ENCODE results near the gene ADAMTS9. TPM values are rescaled to one million over a fixed set of nuclear protein-coding genes. Genes with fewer than 3 reads are reported as not detected.

ADAMTS9 gene
- total RNA-seq, 2 donors from 2014 or later, result 104 to 420 TPM

- no peak for ATAC-seq (ENCODE audit: insufficient number of reproducible peaks, low FRiP score, low read depth)
- H3K27ac ChIP-seq, result no peak overlapping the region
- H3K4me3 ChIP-seq, result no peak overlapping the region
- no peaks in the 10 kb centered on the region for H3K9me3 ChIP-seq
- H3K27me3 ChIP-seq (replicated peaks; ENCODE audit: insufficient read depth), result no peaks in the 10 kb centered on the region
- H3K4me1 ChIP-seq (ENCODE audit: control insufficient read depth in 1 of 2, low read depth in 2 of 2), result no peaks in the 10 kb centered on the region
- DNase-seq (ENCODE audit: low spot score), result no peak
- no peaks in the 10 kb centered on the region for H3K36me3 ChIP-seq
- no peak for TF ChIP-seq CTCF (IDR thresholded peaks at IDR 0.05)
These were observed 181.5 kb downstream of the ADAMTS9 start for GRCh38 chr3:64506255-64506654.

- Histone ChIP-seq H3K4me3 (no peak overlapping the region), H3K36me3 (no peaks in the 10 kb centered on the region), H3K27me3 (replicated peaks; ENCODE audit: insufficient read depth) (no peaks in the 10 kb centered on the region), H3K27ac (no peak overlapping the region), H3K9me3 (no peaks in the 10 kb centered on the region), H3K4me1 (ENCODE audit: control insufficient read depth in 1 of 2, low read depth in 2 of 2) (no peaks in the 10 kb centered on the region)
- TF ChIP-seq CTCF (IDR thresholded peaks at IDR 0.05), result no peak
- DNase-seq (ENCODE audit: low spot score), result no peak
- no peak for ATAC-seq (ENCODE audit: insufficient number of reproducible peaks, low FRiP score, low read depth)
These were observed 182.4 kb downstream of the ADAMTS9 start for GRCh38 chr3:64505419-64505818.

GRCh38 chr3:64502284-64502683 is 185.5 kb downstream of the ADAMTS9 start:
- H3K4me1 ChIP-seq (ENCODE audit: control insufficient read depth in 1 of 2, low read depth in 2 of 2), result no peaks in the 10 kb centered on the region
- no peaks in the 10 kb centered on the region for H3K36me3 ChIP-seq
- DNase-seq (ENCODE audit: low spot score), result no peak
- no peaks in the 10 kb centered on the region for H3K27me3 ChIP-seq (replicated peaks; ENCODE audit: insufficient read depth)
- no peak overlapping the region for H3K4me3 ChIP-seq
- no peaks in the 10 kb centered on the region for H3K9me3 ChIP-seq
- ATAC-seq (ENCODE audit: insufficient number of reproducible peaks, low FRiP score, low read depth), result no peak
- TF ChIP-seq CTCF (IDR thresholded peaks at IDR 0.05), result no peak
- no peak overlapping the region for H3K27ac ChIP-seq

GRCh38 chr3:64501298-64501906 is 186.4 kb downstream of the ADAMTS9 start:
- DNase-seq (ENCODE audit: low spot score), result no peak

More at GRCh38 chr3:64501298-64501906, 186.4 kb downstream of the ADAMTS9 start:
- Histone ChIP-seq H3K36me3 (no peaks in the 10 kb centered on the region), H3K4me1 (ENCODE audit: control insufficient read depth in 1 of 2, low read depth in 2 of 2) (no peaks in the 10 kb centered on the region), H3K4me3 (no peak overlapping the region), H3K27me3 (replicated peaks; ENCODE audit: insufficient read depth) (no peaks in the 10 kb centered on the region), H3K27ac (no peak overlapping the region), H3K9me3 (no peaks in the 10 kb centered on the region)
- no peak for TF ChIP-seq CTCF (IDR thresholded peaks at IDR 0.05)
- ATAC-seq (ENCODE audit: insufficient number of reproducible peaks, low FRiP score, low read depth), result no peak

Measured in thoracic aorta (tissue), 2 donors.